OCI-LY1 (cell line): ENCODE results near the gene UGT1A10.

Experiments used
- H2AFZ ChIP-seq: fragments of 200-600 bp; sonication (generic), shearing (Covaris generic); 2 replicates; pipeline ENCODE4 v1.6.0; 2014; ENCODE audit warnings: antibody characterized with exemption, mild to moderate bottlenecking, low read length
- H3F3A ChIP-seq: fragments of 200-600 bp; sonication (generic), shearing (Covaris generic); 2 replicates; pipeline ENCODE4 v1.6.0; 2014; ENCODE audit warnings: mild to moderate bottlenecking, antibody characterized with exemption, low read length, moderate library complexity; ENCODE audit not compliant: insufficient read depth
- H3K27ac ChIP-seq: fragments of 200-600 bp; sonication (generic); 2 replicates; pipeline ENCODE4 v1.5.1; 2014; ENCODE audit warnings: low read length, mixed run types, mild to moderate bottlenecking, low read depth; ENCODE audit not compliant: poor library complexity, severe bottlenecking
- H3K27me3 ChIP-seq: fragments of 200-600 bp; sonication (generic); 2 replicates; pipeline ENCODE4 v1.6.0; 2014; ENCODE audit warnings: antibody characterized with exemption, mild to moderate bottlenecking, low read length, moderate library complexity; ENCODE audit not compliant: insufficient read depth
- H3K36me3 ChIP-seq: fragments of 200-600 bp; sonication (generic); 2 replicates; pipeline ENCODE4 v1.6.1; 2014; ENCODE audit warnings: mild to moderate bottlenecking, antibody characterized with exemption, low read length, moderate library complexity, mixed read lengths; ENCODE audit not compliant: insufficient read depth
- H3K4me1 ChIP-seq: fragments of 200-600 bp; sonication (generic); 2 replicates; pipeline ENCODE4 v1.5.1; 2014; ENCODE audit warnings: mild to moderate bottlenecking, low read length, moderate library complexity; ENCODE audit not compliant: insufficient read depth, severe bottlenecking
- H3K4me2 ChIP-seq: fragments of 200-600 bp; sonication (generic), shearing (Covaris generic); 2 replicates; pipeline ENCODE4 v1.6.1; 2014; ENCODE audit warnings: low read length
- H3K4me3 ChIP-seq: fragments of 200-600 bp; sonication (generic); 2 replicates; pipeline ENCODE4 v1.5.1; 2014; ENCODE audit warnings: low read length, low read depth, mild to moderate bottlenecking, mixed read lengths; ENCODE audit not compliant: poor library complexity, severe bottlenecking
- H3K79me2 ChIP-seq: fragments of 200-600 bp; shearing (Covaris generic); 2 replicates; pipeline ENCODE4 v1.6.1; 2016; ENCODE audit warnings: mixed run types, low read length, mixed read lengths; ENCODE audit not compliant: insufficient read depth
- H3K9ac ChIP-seq: fragments of 200-600 bp; sonication (generic), shearing (Covaris generic); 2 replicates; pipeline ENCODE4 v1.6.1; 2014; ENCODE audit warnings: mild to moderate bottlenecking, low read length, mixed read lengths
- H3K9me2 ChIP-seq: fragments of 200-600 bp; sonication (generic), shearing (Covaris generic); 2 replicates; pipeline ENCODE4 v1.6.1; 2014; ENCODE audit warnings: low read depth, mild to moderate bottlenecking, low read length, mixed read lengths
- H3K9me3 ChIP-seq: fragments of 200-600 bp; shearing (Covaris generic); 2 replicates; pipeline ENCODE4 v1.6.1; 2014; ENCODE audit warnings: low read length, mixed read lengths
- H4K20me1 ChIP-seq: fragments of 200-600 bp; sonication (generic), shearing (Covaris generic); 2 replicates; pipeline ENCODE4 v1.6.0; 2016; ENCODE audit warnings: mild to moderate bottlenecking, low read length; ENCODE audit not compliant: insufficient read depth
- EZH2 ChIP-seq: fragments of 200-600 bp; sonication (generic), shearing (Covaris generic); IDR thresholded peaks from 2 replicates; pipeline ENCODE4 v1.8.0; 2017; ENCODE audit warnings: borderline replicate concordance, mixed run types, mild to moderate bottlenecking, antibody characterized with exemption, low read length, moderate library complexity, mixed read lengths
- TF ChIP-seq, protein P1 (sequence below): fragments of 200-600 bp; sonication (generic), shearing (Covaris generic); IDR thresholded peaks from 2 replicates; pipeline ENCODE4 v1.5.1; 2017; ENCODE audit warnings: mild to moderate bottlenecking, antibody characterized with exemption, low read length, moderate library complexity, mixed read lengths

Gene UGT1A10

DNA sequence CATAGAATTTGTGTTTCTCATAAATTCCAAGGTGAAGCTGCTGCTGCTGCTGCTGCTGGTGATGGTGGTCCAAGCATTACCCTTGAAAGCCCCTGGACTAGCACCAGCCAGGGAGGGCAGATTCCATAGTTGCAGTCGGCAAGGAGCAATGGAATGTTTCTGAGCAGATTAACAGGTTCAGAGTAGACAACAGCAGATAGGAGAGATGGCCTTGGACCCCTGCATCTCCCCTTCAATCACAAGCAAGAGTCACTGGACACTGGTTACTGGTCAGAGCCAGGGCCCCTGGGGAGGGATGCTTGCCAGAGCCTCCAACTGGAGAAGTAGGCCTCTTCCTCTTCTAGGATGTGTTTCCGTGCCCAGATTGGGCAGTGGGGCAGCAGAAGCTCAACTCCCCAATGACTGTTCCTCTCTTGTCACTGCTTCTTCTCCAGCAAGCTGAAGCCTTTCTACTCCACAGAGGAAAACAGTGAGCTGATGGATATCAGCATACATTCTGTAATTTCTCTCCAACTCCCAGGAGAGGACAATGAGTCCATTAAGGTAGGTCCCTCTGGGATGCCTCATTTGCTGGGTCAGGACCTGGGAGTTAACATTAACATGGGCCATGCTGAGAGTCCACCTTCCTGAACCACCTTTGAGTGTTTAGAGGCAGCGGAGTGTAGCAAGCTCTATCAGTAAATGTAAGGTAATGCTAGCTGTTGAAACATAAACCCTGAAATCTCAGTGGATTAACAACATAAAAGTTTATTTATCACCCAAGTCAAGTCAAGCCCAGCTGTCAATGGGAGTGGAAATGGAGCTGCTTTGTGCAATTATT lies 177.2 kb downstream of the UGT1A10 start:
- Histone ChIP-seq H3K9me3 (no peaks in the 10 kb centered on the region), H3K4me3 (no peak overlapping the region)

DNA sequence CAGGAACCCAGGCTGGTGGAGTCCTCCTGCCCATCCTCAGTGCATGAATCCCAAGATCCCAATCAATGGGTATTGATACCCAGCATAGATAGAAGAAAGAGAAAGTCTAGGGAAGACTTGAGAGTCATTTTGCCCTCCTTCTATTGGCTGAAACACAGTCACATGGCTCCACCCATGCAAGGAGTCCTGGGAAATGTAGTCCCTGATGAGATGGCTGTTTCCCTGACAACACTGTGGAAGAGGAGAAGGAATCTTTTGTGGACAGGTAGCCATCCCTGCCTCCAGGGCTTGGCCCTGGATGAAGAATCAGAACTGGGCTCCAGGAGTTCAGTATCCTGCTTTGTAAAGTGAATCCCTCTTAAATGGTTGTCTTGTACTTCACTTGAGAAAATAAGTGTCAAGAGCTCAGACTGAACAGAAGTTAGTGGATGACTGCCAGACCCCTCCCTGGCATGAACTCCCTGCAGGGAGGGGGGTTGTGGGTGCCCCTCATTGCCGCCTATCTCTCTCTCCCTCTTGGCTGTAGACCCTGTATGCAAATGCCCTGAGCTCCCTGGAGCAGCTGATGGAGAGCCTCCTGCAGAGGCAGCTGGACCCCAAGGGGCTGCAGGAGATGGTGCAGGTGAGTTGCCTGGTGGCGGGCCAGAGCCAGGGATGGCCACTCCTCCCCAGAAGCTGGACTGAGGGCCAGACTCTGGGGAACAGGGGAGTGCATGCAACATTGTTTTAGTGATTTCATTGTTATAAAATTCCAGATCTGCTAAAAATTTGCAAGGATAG lies 178.0 kb downstream of the UGT1A10 start:
- Histone ChIP-seq H3K4me3 (no peak overlapping the region), H3K79me2 (no peaks in the 10 kb centered on the region), H3K9me3 (no peaks in the 10 kb centered on the region), H3K27ac (no peak overlapping the region), H3K36me3 (no peaks in the 10 kb centered on the region; the same call in 1 of the 2 replicates), H3K9ac (no peak overlapping the region), H3K9me2 (no peaks in the 10 kb centered on the region), H3F3A (no peaks in the 10 kb centered on the region), H3K27me3 (no peaks in the 10 kb centered on the region), H4K20me1 (no peaks in the 10 kb centered on the region), H2AFZ (no peak overlapping the region), H3K4me1 (no peaks in the 10 kb centered on the region), H3K4me2 (no peak overlapping the region)
- no peak for TF ChIP-seq EZH2
- TF ChIP-seq, protein P1, sequence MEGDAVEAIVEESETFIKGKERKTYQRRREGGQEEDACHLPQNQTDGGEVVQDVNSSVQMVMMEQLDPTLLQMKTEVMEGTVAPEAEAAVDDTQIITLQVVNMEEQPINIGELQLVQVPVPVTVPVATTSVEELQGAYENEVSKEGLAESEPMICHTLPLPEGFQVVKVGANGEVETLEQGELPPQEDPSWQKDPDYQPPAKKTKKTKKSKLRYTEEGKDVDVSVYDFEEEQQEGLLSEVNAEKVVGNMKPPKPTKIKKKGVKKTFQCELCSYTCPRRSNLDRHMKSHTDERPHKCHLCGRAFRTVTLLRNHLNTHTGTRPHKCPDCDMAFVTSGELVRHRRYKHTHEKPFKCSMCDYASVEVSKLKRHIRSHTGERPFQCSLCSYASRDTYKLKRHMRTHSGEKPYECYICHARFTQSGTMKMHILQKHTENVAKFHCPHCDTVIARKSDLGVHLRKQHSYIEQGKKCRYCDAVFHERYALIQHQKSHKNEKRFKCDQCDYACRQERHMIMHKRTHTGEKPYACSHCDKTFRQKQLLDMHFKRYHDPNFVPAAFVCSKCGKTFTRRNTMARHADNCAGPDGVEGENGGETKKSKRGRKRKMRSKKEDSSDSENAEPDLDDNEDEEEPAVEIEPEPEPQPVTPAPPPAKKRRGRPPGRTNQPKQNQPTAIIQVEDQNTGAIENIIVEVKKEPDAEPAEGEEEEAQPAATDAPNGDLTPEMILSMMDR = no peak

More for the DNA sequence above, 177.2 kb downstream of the UGT1A10 start:
- Histone ChIP-seq H3K9ac (no peak overlapping the region), H3K4me2 (no peak overlapping the region), H3K27ac (no peak overlapping the region), H2AFZ (no peak overlapping the region), H4K20me1 (no peaks in the 10 kb centered on the region), H3K36me3 (no peaks in the 10 kb centered on the region; the same call in 1 of the 2 replicates), H3K27me3 (no peaks in the 10 kb centered on the region), H3K9me2 (no peaks in the 10 kb centered on the region), H3F3A (no peaks in the 10 kb centered on the region), H3K79me2 (no peaks in the 10 kb centered on the region), H3K4me1 (no peaks in the 10 kb centered on the region)
- TF ChIP-seq, protein P1 = no peak
- no peak for TF ChIP-seq EZH2

DNA sequence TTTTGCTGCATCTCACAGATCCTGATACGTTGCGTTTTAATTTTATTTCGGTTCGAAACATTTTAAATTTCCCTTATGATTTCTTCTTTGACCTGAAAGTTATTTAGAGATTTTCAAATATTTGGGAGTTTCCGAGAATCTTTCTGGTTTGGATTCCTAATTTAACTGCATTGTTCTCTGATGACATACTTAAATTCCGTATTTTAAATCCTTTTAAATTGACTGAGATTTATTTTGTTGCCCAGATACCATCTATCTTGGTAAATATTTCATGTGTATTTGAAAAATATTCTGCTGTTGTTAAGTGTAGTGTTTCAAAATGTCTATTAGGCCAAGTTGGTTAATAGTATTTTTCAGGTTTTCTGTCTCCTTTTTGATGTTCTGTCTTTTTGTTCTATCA lies 179.6 kb downstream of the UGT1A10 start:
- Histone ChIP-seq H3K9me2 (no peaks in the 10 kb centered on the region), H3F3A (no peaks in the 10 kb centered on the region), H3K9ac (no peak overlapping the region), H3K36me3 (no peaks in the 10 kb centered on the region), H3K79me2 (no peaks in the 10 kb centered on the region), H3K27ac (no peak overlapping the region), H3K4me3 (no peak overlapping the region), H4K20me1 (no peaks in the 10 kb centered on the region), H3K4me1 (no peaks in the 10 kb centered on the region), H3K27me3 (peaks cover 4% of the 10 kb centered on the region; the same call in 1 of the 2 replicates), H3K9me3 (no peaks in the 10 kb centered on the region), H2AFZ (no peak overlapping the region), H3K4me2 (no peak overlapping the region)
- TF ChIP-seq, protein P1 = no peak
- TF ChIP-seq EZH2 = no peak
